Stimulated activated CD4-positive, alpha-beta T cell treated with anti-CD3 and anti-CD28 coated beads, Interleukin-1b, Interleukin-23, amount 100 ng/mL, for 1 hour (primary cell): ENCODE data around the gene TSC22D2.
"Not testable (repeated sequence)": the region's sequence is repeated elsewhere in the genome, so short reads cannot be mapped to it uniquely, and the experiment has no call there.

Source experiments
- DNase-seq, 2 donors: peaks; one replicate each; pipeline ENCODE4 v3.0.0-alpha.2; 2020; ENCODE audit warnings: low read depth in 2 of 2

TSC22D2 gene

DNA sequence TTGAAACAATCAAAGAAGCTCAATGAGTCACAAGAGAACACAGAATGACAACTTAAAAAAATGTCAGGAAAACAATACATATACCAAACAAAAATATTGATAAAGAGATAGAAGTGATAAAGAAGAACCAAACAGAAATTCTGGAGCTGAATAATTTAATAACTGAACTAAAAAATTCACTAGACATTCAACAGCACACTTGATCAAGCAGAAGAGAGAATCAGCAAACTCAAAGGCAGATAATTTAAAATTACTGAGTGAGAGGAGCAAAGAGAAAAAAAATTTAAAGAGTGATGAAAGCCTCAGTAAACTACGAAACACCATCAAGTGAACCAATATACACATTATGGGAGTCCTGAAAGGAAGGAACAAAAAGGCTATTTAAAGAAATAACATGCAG lies 76.3 kb downstream of the TSC22D2 start:
- DNase-seq = no peak

DNA sequence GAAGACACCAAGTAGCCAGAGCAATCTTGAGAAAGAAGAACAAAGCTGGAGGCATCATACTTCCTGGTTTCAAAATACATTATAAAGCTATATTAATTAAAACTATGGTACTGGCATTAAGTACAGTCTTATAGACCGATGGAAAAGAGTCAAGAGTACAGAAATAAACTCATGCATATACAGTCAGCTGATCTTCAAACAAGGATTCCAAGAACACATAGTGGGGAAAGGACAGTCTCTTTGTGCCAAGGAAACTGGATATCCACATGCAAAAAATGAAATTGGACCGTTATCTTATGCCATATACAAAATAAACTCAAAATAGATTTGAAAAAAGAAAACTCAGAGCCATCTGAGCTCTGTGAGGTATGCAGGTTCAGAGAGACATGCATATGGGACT lies 80.8 kb downstream of the TSC22D2 start:
- DNase-seq = no peak

DNA sequence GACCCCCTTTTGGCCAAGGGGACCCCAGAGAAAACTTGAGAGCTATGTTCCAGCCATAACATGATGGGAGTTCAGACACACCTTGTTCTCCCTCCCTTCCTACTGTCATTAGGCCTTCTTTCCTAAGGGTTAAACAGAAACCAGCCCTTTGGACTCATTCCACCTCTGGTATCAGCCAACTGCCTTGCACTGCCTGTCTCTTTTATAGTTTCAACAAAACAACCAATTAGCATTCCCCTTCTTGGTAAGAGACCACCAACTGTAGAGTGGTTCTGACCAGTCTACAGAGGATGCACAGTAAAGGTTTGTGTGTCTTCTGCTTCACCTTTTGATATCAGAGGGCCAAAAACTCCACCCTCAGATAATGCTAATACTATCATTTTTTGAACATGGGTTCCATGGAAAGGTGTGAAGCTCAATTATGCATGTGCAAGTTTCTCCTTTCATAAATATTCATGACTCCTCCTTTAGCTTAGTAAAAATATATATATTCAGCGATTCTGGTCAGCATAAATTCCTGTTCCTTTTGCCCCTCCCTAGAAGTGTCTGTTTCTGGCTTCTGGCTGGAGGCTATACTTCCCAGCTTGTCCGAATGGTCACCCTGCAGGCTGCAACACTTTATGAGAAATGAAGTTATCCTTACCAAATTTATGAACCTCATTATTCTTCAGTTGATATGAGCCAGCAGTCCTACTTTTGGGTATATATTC lies 82.3 kb downstream of the TSC22D2 start:
- no peak for DNase-seq

DNA sequence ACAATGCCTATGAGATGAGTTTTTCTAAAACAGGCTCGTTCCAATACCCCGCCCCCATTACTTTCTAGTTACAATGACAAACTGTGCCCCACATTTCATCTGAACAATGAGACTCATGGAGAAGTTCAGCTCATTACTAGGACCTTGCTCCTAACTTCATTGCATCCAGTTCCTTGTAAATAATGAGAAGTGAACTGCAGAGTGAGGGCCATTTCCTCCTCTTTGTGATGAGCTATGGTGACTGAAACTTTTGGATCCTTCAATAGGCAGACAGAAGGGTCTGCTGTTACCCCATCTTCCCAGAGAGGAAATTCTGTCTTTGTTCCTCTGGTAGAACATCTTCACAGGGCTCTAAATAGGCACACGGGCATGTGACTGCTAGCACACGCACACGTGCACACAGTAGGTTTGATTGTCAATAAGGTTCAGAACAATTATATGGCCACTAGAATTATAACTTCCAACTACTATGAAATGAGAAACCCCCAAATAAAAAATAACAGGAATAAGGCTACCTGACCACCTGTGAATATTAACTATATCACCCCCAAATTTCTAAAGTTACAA lies 86.4 kb downstream of the TSC22D2 start:
- DNase-seq = no peak

DNA sequence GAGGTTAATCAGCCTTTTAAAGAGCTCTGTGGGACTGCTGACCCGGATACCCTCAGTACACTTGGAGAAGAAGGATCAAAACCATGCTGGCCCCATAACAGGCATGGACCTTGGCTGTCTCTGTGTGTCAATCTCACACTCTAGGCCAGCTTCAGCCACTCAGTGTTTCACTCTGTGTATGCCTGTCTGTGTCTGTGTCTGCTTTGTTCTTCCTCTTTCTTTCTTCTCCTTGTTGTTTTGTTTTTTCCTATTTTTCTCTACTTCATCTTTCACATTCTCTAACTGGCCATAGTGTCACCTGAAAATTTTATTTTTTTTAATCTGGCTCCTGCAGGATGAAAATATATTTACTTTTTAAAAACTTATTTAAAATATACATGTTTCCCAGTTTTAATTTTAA lies 87.1 kb downstream of the TSC22D2 start:
- no peak for DNase-seq

DNA sequence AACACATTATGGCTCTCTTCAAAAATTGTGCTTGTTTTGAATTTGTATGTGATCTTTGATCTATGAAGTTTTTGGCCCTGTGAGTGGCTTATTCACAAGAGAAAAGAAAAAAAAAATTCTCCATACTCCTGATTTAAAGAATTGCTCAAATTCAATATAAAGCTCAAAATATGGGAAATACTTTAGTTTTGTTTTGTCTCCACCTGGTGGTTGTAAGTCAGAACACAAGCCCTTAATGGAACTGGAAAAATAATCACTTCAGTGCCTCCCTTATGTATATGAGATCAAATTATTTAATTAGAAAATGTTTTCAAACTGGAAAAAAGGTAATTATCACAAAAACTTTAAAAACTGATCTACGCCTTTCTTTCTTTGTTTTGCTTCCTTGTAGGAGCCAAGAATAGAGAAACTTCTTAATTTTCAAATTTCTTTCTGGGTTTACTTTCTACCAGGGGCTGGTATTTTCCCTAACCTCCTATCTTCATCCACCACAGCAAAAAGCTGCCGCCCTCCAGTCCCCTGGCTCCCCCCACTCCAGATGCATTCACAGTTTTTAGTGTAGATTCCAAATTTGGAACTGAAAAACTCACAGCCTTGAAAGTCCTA lies 87.6 kb downstream of the TSC22D2 start:
- DNase-seq = no peak

DNA sequence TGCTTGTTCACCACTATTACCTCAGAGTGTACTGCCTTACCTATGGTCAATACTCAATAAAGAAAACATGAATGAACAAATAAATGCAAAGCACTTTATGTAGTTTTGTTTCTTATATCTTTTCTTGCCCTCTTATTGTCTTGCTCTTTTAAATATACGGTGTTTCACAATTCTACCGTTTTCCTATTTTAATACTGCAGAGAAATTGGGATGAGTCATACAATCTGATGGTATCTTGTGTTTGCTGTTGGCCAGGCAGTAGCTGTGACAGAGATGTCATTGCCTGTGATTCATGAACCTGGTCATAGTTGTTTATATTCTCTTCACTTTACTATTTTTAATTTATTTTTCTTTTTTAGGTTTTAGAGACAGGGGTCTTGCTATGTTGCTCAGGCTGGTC lies 89.9 kb downstream of the TSC22D2 start:
- no peak for DNase-seq

DNA sequence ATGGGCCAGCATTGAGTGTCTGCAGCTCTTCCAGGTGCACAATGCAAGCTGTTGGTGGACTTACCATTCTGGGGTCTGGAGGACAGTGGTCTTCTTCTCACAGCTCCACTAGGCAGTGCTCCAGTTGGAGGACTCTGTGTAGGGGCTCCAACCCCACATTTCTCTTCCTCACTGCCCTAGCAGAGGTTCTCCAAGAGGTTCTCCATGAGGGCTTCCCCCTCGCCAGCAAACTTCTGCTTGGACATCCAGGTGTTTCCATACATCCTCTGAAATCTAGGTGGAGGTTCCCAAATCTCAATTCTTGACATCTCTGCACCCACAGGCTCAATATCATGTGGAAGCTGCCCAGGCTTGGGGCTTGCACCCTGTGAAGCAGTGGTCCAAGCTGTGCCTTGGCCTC lies 92.9 kb downstream of the TSC22D2 start:
- not testable (repeated sequence) for DNase-seq

DNA sequence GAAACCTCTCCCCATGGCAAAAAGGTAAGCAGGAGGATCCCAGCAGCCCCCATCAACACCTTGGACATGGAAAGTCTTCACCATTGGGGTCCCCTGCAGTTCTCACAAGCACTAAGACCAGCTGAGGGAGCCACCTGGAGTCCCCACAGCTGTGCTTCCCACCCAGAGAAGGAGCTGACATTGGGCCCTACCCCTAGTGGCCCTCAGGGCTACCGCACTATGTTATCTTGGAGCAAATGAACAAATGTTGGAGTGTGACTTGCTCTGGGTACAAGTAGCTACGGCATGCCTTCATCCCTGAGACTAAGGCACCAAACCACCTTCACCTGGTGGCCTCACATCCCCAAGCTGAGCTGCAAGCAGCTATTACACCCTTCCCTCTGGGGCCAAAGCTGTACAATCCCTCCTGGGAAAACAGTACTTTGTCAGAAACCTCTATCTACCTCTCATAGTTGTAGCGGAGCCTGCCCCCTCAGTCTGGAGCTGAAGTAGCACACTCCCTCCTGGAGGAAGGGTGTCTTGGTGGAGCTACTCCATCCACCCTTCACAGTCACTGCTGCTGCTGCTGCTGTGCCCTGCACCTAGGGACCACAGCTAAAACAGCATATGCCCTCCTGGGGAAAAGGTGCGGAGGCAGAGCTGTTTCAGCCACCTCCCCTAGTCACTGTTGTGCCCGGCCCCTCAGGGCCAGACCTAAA lies 95.5 kb downstream of the TSC22D2 start:
- DNase-seq = no peak

DNA sequence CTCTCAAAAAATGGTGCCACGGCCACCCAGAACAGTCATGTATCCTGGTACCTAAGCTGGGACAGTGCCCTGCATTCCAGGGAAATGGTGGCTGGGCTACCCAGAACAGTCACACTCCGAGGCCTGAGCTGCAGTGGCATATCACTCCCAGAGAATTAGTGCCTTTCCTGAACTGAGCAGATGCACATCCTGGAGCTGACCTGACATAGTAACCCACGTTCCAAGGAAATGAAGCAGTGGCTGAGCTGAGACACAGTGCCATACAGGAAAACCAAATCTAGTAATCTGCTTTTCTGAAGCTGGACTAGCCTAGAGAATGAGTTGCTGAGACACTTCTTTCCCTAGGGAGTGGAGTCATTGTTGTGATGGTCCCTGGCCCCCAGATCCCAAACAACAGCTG lies 96.4 kb downstream of the TSC22D2 start:
- no peak for DNase-seq

DNA sequence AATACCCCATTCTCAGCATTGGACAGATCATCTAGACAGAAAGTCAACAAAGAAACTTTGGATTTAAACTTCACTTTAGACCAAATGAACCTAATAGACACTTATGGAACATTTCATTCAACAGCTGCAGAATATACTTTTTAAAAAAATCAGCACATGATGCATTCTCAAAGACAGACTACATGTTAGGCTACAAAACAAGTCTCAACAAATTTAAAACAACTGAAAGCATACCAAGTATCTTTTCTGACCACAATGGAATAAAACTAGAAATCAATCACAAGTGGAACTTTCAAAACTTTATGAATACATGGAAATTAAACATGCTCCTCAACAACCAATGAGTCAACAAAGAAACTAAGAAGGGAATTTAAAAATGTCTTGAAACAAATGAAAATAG lies 100.3 kb downstream of the TSC22D2 start:
- no peak for DNase-seq

DNA sequence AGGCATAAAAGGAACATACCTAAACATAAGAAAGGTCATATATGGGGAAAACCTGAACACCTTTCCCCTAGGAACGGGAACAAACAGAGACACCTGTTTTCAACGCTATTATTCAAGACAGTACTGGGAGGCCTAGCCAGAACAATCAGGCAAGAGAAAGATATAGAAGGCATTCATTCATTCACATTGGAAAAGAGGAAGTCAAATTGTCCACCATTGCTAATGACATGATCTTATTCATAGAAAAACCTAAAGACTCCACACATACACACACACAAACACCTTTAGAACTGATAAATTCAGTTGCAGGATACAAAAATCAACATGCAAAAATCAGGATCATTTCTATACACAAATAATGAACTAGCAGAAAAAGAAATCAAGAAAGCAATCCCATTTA lies 101.7 kb downstream of the TSC22D2 start:
- DNase-seq = no peak

DNA sequence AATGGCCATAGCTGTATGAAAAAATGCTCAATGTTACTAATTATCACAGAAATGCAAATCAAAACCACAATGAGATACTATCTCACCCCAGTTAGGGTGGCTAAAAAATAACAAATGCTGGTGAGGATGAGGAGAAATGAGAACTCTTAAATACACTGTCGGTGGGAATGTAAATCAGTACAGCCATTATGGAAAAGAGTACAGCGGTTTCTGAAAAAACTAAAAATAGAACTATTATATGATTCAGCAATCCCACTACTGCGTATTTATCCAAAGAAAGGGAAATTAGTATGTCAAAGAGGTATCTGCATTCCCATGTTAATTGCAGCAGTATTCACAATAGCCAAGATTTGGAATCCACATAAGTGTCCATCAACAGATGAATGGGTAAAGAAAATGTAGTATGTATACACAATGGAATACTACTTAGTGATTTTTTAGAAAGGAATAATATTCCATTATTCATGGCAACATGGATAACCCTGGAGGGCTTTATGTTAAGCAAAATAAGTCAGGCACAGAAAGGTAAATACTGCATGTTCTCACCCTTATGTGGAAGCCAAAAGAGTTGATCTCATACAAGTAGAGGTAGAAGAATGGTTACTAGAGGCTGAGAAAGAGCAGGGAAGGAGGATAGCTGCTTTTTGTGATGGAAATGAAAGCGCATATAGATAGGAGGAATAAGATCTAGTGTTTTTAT lies 103.2 kb downstream of the TSC22D2 start:
- no peak for DNase-seq

DNA sequence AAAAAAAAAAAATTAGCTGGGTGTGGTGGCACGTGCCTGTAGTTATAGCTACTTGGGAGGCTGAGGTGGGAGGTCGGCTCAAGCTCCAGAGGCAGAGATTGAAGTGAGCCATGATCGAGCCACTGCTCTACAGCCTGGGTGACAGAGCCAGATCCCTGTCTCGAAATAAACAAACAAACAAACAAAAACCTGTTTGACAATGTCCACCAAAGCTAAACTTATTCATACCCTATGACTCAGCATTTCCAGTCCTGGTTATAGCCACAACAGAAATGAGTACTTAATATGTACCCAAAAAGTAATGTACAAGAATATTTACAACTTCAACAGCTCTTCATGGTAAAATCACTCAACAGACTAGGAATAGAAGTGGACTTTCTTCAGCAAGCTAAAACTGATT lies 107.1 kb downstream of the TSC22D2 start:
- DNase-seq = no peak
